HS-27A (cell line): ENCODE results near the gene ARHGAP15.

ENCODE experiments used
- DNase-seq: peaks from one replicate; pipeline ENCODE4 v3.0.0-alpha.2; 2012; ENCODE audit warnings: low read depth, missing footprints

The ARHGAP15 gene

GRCh38 chr2:143629340-143629739 lies 500.1 kb downstream of the ARHGAP15 start:
- DNase-seq: no peak

GRCh38 chr2:143632751-143633374 lies 503.6 kb downstream of the ARHGAP15 start:
- DNase-seq: no peak

GRCh38 chr2:143633419-143633818 lies 504.2 kb downstream of the ARHGAP15 start:
- no peak for DNase-seq

DNA sequence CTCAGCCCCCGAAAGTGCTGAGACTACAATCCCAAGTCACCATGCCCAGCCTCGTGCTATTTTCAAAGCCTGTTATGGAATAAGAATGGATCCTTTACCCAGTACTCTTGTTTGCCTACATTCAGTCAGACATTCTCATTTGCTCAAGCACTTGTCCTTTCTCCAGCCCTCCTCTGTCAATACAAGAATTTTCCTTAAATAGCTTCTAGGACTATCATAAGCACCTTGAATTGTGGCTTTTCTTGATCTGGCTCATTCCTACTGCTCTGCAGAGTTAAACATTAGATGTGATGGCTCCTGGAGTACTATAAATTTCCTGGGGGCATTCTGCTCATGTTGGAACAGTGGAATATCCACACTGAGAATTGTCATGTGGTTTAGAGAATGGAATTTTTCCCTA lies 506.1 kb downstream of the ARHGAP15 start:
- no peak for DNase-seq

DNA sequence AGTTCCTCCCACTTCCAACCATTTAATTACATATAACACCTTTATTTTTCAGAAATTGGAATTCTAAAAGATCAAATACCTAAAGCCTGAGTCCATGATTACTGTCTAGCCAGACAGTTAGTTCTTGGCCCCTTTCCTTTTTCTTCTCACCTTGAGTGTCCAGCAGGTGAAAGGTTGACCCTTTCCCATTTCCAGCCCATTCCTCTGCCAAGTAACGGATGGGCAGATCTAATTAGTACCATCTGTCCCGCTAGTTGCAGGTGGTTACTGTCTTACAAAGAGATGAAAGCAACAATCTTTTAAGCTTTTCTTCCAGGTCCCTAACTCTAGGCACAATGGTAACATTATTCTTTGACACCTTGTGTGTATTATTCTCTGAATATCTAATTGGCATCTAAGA lies 506.7 kb downstream of the ARHGAP15 start:
- no peak for DNase-seq

- DNase-seq: no peak
Observed at GRCh38 chr2:143640826-143641225, 511.6 kb downstream of the ARHGAP15 start.

GRCh38 chr2:143645921-143646645 lies 516.9 kb downstream of the ARHGAP15 start:
- no peak for DNase-seq

- no peak for DNase-seq
Observed at GRCh38 chr2:143649226-143649740, 520.1 kb downstream of the ARHGAP15 start.

GRCh38 chr2:143652692-143653091 lies 523.5 kb downstream of the ARHGAP15 start:
- DNase-seq: no peak

- no peak for DNase-seq
Observed at GRCh38 chr2:143668234-143668633, 539.0 kb downstream of the ARHGAP15 start.

- DNase-seq: no peak
Observed at GRCh38 chr2:143674051-143674450, 544.8 kb downstream of the ARHGAP15 start.

GRCh38 chr2:143675021-143675420 lies 545.8 kb downstream of the ARHGAP15 start:
- no peak for DNase-seq

DNA sequence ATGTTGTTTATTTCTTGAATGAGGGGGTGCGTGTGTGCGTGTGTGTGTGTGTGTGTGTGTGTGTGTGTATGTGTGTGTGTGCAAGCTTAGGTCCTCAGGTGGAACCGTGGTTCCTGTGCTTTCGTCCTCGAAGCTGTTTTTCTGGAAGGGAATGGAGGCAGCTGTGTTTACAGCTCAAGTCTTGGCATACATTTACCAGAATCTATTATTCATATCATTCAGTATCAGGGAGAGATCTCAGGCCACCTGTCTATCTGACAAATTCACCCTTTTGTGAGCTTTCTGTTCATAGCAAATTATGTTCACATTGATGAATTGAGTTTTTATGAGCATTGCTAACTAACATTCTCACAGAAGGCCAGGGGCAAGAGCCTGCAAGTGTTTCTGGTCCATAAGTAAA lies 550.4 kb downstream of the ARHGAP15 start:
- no peak for DNase-seq

DNA sequence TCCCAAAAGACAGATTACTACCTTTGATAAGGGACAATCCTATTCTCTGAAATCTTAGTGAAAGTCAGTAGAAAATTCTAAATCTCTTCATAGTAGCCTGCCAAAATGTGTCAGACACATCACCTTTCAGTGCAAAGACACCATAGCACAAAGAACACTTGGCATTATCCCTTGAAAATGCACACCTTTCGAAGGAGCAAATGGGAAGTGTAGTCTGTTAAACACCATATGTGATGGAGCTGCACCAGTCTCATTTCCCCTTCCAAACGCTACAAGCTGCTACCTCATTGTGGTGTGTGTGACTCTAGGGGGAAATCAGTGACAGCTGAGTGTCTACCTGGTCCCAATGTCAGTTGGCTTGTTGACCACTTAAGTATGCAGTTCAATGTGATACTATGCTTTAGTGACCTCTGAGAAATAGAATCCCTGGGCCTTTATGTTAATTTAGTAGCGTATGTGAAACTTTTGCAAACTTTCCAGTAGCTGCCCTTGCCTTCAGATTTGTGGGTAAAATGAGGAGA lies 551.7 kb downstream of the ARHGAP15 start:
- DNase-seq: no peak

DNA sequence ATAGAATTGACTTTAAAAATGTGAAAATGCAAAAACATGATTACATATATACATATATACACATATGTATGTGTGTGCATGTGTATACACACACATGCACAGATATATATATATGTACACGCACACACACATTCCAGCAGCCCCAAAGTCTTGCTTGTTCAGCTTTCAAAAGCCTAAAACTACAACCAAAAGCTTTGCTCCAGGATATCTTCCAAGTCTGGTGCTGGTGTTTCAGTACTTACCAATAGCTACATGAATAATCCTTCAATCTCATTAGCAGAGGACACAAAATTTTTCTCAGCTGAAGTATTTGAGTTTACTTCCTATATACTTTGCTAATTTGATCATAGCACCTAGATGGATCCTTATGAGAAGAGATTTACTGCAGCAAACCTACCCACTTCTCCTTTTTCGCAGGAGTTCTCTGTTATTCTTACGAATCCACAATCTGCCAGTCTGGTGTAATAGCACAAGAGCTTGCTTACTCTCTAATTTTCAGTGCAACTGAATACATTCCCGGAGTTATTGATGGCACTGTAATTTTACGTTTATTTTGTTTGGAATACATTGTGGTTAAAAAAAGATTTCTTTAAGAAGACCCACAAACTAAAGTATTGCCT lies 553.3 kb downstream of the ARHGAP15 start:
- no peak for DNase-seq

DNA sequence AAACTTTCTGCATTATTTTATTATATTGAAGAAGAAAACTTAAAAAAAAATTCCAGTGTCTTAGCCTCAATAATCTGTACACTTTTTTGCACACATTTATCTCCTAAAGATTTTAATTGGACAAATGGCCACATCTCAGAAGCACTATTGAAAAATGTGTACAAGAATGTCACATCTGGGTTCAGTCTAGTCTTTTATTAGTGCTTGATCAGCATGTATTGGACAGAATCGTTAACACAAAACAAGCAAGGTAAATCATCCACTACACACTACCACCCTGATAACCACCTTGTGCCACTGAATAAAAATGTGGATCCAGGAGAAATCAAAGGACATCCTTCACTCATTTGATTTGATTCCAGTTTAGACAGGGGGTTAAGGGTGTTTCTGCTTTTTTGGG lies 554.8 kb downstream of the ARHGAP15 start:
- DNase-seq: no peak

GRCh38 chr2:143684551-143685320 lies 555.5 kb downstream of the ARHGAP15 start:
- DNase-seq: no peak

DNA sequence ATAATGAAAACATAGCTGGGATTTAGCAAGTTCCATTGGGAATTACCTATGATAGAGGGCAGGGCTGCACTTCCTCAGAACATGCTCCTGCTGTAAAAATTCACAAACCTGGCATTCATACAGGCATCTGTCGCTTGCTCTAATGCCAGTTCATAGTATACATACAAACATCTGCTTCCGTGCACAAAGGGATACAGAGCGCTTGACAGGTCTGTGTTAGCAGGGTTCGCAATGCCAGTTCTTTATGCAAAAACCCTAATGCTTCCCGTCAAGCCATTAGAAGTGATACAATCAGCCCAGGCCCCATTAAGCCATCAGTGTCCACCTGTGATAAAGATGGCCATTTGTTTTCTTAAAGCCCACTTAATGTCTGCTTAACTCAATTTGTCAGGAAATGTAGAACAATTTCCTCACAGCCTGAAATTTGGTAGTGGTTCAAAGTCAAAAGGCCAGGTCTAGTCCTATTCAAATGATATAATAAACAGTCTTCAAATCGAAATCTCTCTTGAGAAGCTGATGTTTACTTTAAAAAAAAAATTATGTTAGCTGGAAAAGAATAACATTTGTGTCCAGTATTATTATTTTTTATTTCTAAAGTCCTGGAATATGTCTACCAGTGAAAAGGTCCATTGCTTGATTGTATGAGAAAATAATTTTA lies 556.3 kb downstream of the ARHGAP15 start:
- no peak for DNase-seq

DNA sequence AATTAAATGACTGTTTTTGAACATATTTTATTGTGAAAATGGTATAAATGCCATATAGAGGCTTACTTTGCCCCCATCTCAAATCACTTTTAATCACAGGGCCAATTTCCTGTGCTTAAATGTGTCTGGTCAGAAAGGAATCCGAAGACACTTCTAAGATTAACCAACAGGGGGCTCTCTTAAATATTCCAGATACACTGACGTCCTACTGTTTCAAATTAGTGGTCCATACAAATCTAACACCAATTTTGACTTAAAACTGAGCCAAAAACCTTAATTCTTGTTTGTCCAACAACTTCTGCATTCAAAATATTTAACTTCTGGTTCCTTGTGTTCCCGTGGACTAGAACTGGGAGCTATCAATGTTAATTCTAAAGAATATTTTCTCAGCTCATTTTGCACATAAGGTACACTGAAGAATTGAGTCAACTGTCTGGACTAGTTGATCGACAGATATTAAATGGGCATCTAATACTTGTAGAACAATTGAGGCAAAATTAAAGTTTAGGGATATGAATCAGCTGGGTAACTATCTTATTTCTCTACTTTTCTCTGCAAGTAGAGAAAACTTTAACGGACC lies 557.5 kb downstream of the ARHGAP15 start:
- peak; percentile 26 for DNase-seq

DNA sequence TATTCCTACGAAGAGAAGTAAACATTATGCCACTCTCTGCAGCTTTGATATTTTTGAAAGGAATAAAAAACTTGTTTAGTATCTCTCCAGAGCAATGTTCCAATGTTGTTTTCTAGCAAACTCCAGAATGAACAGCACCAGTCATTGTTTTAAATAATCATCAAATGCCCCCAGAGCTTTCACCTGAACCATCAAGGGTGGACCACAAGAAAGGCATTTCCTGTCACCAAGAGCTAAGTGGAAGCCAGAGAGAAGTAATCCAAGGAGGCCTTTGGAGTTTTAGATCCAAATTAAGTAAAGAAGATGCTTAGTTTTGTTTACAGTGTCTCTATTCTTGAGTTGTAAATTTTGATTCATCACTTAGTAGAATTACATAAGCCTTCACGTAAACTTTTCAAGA lies 559.0 kb downstream of the ARHGAP15 start:
- no peak for DNase-seq

- DNase-seq: no peak
Observed at GRCh38 chr2:143688815-143689214, 559.6 kb downstream of the ARHGAP15 start.
